Thyroid gland (tissue), 4 donors: ENCODE data around the gene TMEM132C. TPM values are rescaled to one million over a fixed set of nuclear protein-coding genes. Genes with fewer than 3 reads are reported as not detected.

Experiments
- DNase-seq, 2 donors: peaks; one replicate each; pipeline ENCODE4 v3.0.0-alpha.2; 2019
- H3K27ac ChIP-seq, 3 donors: fragments of 200-600 bp; sonication (generic); 1 replicate in 2 of 3; 2 replicates in 1 of 3; pipeline ENCODE4 v1.5.1; 2016 to 2019; ENCODE audit warnings: mild to moderate bottlenecking in 1 of 3, moderate library complexity in 1 of 3
- H3K27me3 ChIP-seq: fragments of 200-600 bp; sonication (generic); one replicate; pipeline ENCODE4 v1.5.1; 2019
- H3K36me3 ChIP-seq, 2 donors: fragments of 200-600 bp; sonication (generic); one replicate each; pipeline ENCODE4 v1.5.1; 2016 to 2019
- H3K4me1 ChIP-seq, 2 donors: fragments of 200-600 bp; sonication (generic); one replicate each; pipeline ENCODE4 v1.5.1; 2017 to 2019
- H3K4me3 ChIP-seq, 3 donors: fragments of 200-600 bp; sonication (generic); replicated peaks in 1 of 3; 1 replicate in 2 of 3; 2 replicates in 1 of 3; pipeline ENCODE4 v1.5.1; 2016; ENCODE audit warnings: mild to moderate bottlenecking in 1 of 3
- H3K9me3 ChIP-seq: fragments of 200-600 bp; sonication (generic); one replicate; pipeline ENCODE4 v1.5.1; 2017
- POLR2A ChIP-seq, 2 donors: fragments of 450-650 bp; IDR thresholded peaks; one replicate each; pipeline ENCODE4 v1.6.1; 2017; ENCODE audit warnings: antibody characterized with exemption in 2 of 2, mild to moderate bottlenecking in 2 of 2, moderate library complexity in 1 of 2
- WGBS, 2 donors: methylation state at CpG; one replicate each; pipeline ENCODE4 v1.1.5; 2017; 5-methylcytosine and 5-hydroxymethylcytosine counted together
- intact Hi-C: fragments of 100-400 bp; cut with DNase I; formaldehyde crosslinking; loops from one replicate; pipeline ENCODE4 v1.15.1; 2023
- total RNA-seq, 4 donors: library from RNA; depleted of rRNA; stranded (reverse); fragments of >200 nt; gene quantifications; one replicate each; pipeline ENCODE4 v1.2.3, GENCODE V29; 2016
- TF ChIP-seq, protein P1 (sequence below), 6 experiments: fragments of 200-600 bp in 3 of 6; fragments of 450-650 bp in 3 of 6; sonication (generic) in 3 of 6; IDR thresholded peaks; one replicate each; pipeline ENCODE4 v1.5.1; 2016 to 2019; ENCODE audit warnings: antibody characterized with exemption in 6 of 6, mild to moderate bottlenecking in 2 of 6, inconsistent platforms in 1 of 6, moderate library complexity in 1 of 6

Gene TMEM132C
- total RNA-seq, 4 donors from 2014 or later, result 0.27 to 2.5 (median 1.0) TPM

DNA sequence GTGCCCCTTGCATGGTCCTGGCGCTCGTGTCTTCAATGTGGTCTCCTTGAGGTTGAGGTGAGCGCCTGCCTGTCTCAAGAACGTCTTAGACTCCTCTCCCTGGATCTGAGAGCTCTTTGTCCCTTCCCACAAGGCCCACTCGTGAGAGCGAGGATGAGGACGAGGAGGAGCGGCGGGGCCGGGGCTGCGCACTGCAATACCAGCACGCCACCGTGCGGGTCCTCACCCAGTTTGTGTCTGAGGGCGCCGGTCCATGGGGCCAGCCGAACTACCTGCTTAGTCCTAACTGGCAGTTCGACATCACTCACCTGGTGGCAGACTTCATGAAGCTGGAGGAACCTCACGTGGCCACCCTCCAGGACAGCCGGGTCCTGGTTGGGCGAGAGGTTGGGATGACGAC lies 428.7 kb downstream of the TMEM132C start:
- no peak for TF ChIP-seq POLR2A (IDR thresholded peaks at IDR 0.05)
- TF ChIP-seq, protein P1, sequence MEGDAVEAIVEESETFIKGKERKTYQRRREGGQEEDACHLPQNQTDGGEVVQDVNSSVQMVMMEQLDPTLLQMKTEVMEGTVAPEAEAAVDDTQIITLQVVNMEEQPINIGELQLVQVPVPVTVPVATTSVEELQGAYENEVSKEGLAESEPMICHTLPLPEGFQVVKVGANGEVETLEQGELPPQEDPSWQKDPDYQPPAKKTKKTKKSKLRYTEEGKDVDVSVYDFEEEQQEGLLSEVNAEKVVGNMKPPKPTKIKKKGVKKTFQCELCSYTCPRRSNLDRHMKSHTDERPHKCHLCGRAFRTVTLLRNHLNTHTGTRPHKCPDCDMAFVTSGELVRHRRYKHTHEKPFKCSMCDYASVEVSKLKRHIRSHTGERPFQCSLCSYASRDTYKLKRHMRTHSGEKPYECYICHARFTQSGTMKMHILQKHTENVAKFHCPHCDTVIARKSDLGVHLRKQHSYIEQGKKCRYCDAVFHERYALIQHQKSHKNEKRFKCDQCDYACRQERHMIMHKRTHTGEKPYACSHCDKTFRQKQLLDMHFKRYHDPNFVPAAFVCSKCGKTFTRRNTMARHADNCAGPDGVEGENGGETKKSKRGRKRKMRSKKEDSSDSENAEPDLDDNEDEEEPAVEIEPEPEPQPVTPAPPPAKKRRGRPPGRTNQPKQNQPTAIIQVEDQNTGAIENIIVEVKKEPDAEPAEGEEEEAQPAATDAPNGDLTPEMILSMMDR (IDR thresholded peaks at IDR 0.05), result no peak
- intact Hi-C loops, result no loop called here
- 92 to 93% methylated on average over 17 to 22 of the region's 22 CpGs for WGBS, 2 donors

DNA sequence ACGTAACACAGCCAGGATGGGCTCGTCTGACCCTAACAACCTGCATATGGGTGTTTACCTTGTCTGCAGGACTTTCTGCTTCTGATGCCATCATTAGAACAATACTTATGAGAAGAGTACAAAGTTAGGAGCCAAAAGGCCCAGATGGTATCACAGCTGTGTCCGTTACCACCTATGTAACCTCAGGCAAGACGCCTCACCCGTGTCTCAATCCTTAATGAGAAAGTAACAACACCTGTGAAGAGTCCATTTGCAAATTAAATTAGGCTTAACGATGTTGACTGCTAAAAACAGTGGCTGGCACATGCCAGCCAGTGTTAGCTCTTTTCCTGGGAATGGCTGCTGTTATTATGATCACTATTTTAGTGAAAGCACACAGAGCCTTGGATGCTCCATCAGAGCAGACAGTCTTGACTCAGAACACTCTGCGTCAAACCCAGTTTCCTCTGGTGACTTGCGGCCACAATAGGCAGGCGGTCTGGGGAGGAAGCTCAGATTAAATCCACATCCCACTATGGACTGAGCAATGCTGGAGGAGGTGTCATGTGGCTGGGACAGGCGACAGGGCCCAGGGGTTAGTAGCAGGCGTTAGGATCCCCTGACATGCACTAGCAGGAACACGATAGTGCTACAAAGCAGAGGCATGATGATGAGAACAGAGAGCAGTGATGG lies 431.5 kb downstream of the TMEM132C start:
- 69 to 73% methylated on average over 9 to 12 of the region's 12 CpGs for WGBS, 2 donors
- no peak for TF ChIP-seq POLR2A (IDR thresholded peaks at IDR 0.05)
- TF ChIP-seq, protein P1 (IDR thresholded peaks at IDR 0.05), result no peak
- no peak overlapping the region for H3K27ac ChIP-seq

More for the DNA sequence above, 428.7 kb downstream of the TMEM132C start:
- Histone ChIP-seq H3K4me3 (no peak overlapping the region), H3K27me3 (no peaks in the 10 kb centered on the region), H3K27ac (no peak overlapping the region), H3K4me1 (no peaks in the 10 kb centered on the region), H3K36me3 (no peaks in the 10 kb centered on the region), H3K9me3 (no peaks in the 10 kb centered on the region)
- DNase-seq, result no peak

DNA sequence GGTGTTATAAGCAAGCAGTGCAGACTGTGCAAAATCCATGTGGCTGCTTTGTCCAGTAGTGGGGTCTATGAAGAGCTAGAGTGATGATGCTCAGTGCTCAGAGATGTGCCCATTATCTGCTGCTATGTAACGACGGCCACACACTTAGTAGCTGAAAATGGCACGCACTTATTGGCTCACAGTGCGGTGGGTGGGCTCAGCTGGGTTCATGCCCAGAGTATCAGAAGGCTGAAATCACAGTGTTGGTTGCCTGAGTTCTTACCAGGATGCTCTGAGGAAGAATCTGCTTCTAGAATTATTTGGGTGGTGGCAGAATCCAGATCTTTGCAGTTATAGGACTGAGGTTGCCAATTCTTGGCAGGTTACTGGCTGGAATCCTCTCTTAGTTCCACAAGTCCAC lies 432.1 kb downstream of the TMEM132C start:
- intact Hi-C loops, result no loop called here
- Histone ChIP-seq H3K36me3 (no peaks in the 10 kb centered on the region), H3K4me1 (no peaks in the 10 kb centered on the region), H3K27ac (no peak overlapping the region), H3K27me3 (no peaks in the 10 kb centered on the region), H3K4me3 (no peak overlapping the region), H3K9me3 (no peaks in the 10 kb centered on the region)
- 84 to 89% methylated on average over 4 of the region's 4 CpGs for WGBS, 2 donors
- no peak for DNase-seq
- TF ChIP-seq POLR2A (IDR thresholded peaks at IDR 0.05), result no peak
- TF ChIP-seq, protein P1 (IDR thresholded peaks at IDR 0.05), result no peak

More for the DNA sequence above, 431.5 kb downstream of the TMEM132C start:
- Histone ChIP-seq H3K4me3 (no peak overlapping the region), H3K27me3 (no peaks in the 10 kb centered on the region), H3K4me1 (no peaks in the 10 kb centered on the region), H3K9me3 (no peaks in the 10 kb centered on the region), H3K36me3 (no peaks in the 10 kb centered on the region)
- intact Hi-C loops, result no loop called here
- DNase-seq, result no peak

DNA sequence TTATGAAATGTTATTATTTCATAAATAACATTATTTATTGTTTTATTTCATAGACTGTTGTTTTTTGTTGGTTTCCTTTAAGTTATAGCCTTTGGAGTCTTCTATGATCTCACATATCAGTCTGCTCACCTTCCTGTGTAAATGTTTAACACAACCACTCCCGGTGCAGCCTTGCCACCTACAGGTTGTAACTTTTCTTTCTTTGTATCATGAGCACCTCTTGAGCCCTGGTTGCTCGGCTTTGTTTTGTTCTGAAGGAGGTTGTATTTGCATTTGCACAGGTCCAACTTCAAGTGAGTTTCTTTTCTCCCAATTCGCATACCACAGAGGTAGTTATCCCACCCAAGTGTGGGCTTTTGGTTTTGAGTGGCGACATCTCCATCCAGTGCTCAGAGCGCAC lies 435.4 kb downstream of the TMEM132C start:
- H3K27ac ChIP-seq, result no peak overlapping the region
- H3K27me3 ChIP-seq, result no peaks in the 10 kb centered on the region
- no peak for DNase-seq
- H3K4me1 ChIP-seq, result no peaks in the 10 kb centered on the region
- H3K36me3 ChIP-seq, result no peaks in the 10 kb centered on the region
- TF ChIP-seq, protein P1 (IDR thresholded peaks at IDR 0.05), result no peak
- no peak for TF ChIP-seq POLR2A (IDR thresholded peaks at IDR 0.05)
- 30 to 44% methylated on average over 5 of the region's 5 CpGs for WGBS, 2 donors
- H3K9me3 ChIP-seq, result no peaks in the 10 kb centered on the region
- no peak overlapping the region for H3K4me3 ChIP-seq
- intact Hi-C loops, result no loop called here

DNA sequence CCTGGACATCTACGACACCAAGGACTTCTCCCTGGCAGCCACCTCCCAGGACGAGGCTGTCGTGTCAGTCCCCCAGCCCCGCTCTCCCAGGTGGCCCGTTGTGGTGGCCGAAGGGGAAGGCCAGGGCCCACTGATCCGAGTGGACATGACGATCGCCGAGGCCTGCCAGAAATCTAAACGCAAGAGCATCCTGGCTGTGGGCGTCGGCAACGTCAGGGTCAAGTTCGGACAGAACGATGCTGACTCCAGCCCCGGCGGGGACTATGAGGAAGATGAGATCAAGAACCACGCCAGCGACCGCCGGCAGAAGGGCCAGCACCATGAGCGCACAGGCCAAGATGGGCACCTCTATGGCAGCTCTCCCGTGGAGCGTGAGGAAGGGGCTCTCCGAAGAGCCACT lies 438.2 kb downstream of the TMEM132C start:
- H3K27ac ChIP-seq, result no peak overlapping the region
- H3K9me3 ChIP-seq, result no peaks in the 10 kb centered on the region
- no peaks in the 10 kb centered on the region for H3K4me1 ChIP-seq
- no peaks in the 10 kb centered on the region for H3K36me3 ChIP-seq
- intact Hi-C loops, result no loop called here
- no peaks in the 10 kb centered on the region for H3K27me3 ChIP-seq
- H3K4me3 ChIP-seq, result no peak overlapping the region
- DNase-seq, result no peak
- TF ChIP-seq POLR2A (IDR thresholded peaks at IDR 0.05), result no peak
- TF ChIP-seq, protein P1 (IDR thresholded peaks at IDR 0.05), result no peak
- WGBS, 2 donors, result 87 to 91% methylated on average over 22 of the region's 26 CpGs
